ENCODE results near the gene LINGO4.
A peak's percentile ranks its signal among the peaks of the same experiment; 100 is the strongest.
"Not testable (repeated sequence)": the region's sequence is repeated elsewhere in the genome, so short reads cannot be mapped to it uniquely, and the experiment has no call there.

The LINGO4 gene

DNA sequence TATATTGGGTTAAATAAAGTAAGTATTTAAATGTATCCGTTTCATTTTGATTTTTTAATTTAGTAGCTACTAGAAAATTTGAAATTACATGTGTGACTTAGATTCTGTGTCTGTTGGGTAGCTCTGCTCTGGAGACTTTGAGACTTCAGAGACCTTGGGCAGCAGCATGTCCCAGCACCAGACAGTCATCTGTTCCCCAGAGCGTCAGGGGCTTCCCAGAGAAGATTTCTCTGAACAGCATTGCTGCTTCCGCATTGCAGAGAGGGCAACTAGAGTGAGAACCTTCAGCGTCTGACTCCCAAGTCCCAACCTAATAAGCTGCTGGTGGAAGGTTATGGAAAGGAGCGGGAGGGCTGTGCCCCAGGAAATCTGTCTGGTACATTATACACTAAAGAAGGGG lies 6.6 kb downstream of the LINGO4 start:
- no peak overlapping the region for H3K27ac Mint-ChIP-seq
- H3K27me3 Mint-ChIP-seq: no peaks in the 10 kb centered on the region
- H3K4me1 Mint-ChIP-seq (ENCODE audit: low read depth): peaks cover 3% of the 10 kb centered on the region
- no peaks in the 10 kb centered on the region for H3K9me3 Mint-ChIP-seq
- no peak for DNase-seq
- H3K36me3 Mint-ChIP-seq (ENCODE audit: low read depth): no peaks in the 10 kb centered on the region
- H3K4me3 Mint-ChIP-seq: no peak overlapping the region

DNA sequence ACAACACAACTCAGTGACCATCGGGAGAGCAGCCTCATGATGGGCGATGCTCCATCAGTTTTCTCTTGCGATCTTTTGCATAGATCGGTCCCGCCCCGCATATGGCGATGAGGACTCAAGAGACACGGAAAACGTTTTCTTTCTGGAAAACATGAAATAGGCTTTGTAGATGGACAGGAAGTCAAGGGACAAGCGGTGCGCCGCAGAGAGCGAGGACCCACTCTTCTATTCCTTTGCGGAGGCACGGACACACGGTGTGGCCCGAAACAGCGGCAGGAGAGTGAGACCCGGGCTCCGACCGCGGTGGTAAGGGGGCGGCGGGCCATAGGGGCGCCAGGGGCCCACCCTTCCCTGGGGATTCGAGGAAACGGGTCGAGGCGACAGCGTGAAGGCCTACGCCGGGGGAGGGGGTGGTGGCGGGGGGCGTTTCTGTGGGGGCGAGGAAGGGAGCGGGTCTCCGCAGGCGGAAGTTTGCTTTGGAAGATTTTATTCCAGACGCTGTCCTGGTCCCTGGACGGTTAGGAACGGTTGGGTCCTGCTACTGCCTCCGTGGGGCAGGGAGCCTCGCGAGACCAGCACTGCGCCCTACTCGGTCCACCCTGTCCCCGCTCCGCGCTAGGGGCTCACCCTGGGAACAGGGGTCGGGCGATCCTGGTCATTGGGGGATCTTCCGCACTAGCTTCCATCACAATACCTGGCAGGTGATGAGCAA lies 14.1 kb downstream of the LINGO4 start:
- Mint-ChIP-seq H3K4me1 (ENCODE audit: low read depth) (peaks cover 34% of the 10 kb centered on the region), H3K36me3 (ENCODE audit: low read depth) (peaks cover 7% of the 10 kb centered on the region), H3K9me3 (no peaks in the 10 kb centered on the region), H3K27me3 (no peaks in the 10 kb centered on the region), H3K4me3 (peak overlapping the region; percentile 86), H3K27ac (peak overlapping the region; percentile 86)
- DNase-seq: no peak

- Mint-ChIP-seq H3K27me3 (no peaks in the 10 kb centered on the region), H3K9me3 (no peaks in the 10 kb centered on the region), H3K4me3 (peak within 1 kb of the TSS; percentile 86), H3K36me3 (ENCODE audit: low read depth) (peaks cover 7% of the 10 kb centered on the region), H3K27ac (peak within 1 kb of the TSS; percentile 86), H3K4me1 (ENCODE audit: low read depth) (peaks cover 34% of the 10 kb centered on the region)
- DNase-seq: peak; percentile 97
Observed at GRCh38 chr1:151790071-151790939, 14.9 kb downstream of the LINGO4 start, which contains the start of gene TDRKH. TDRKH (minus strand) TSS chr1:151790500; CDS start chr1:151783022, 7,478 bp downstream.

DNA sequence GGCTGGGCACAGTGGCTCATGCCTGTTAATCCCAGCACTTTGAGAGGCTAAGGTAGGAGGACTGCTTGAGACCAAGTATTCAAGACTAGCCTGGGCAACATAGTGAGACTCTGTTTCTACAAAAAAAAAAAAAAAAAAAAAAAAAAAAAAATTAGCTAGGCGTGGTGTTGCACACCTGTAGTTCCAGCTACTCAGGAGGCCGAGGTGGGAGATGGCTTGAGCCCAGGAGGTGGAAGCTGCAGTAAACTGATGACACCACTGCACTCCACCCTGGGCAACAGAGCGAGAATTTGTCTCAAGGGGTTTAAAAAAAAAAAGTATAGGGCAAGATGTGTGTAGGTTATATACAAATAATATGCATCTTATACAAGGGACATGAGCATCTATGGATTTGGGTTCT lies 17.5 kb downstream of the LINGO4 start:
- DNase-seq: no peak
- Mint-ChIP-seq H3K27ac (no peak overlapping the region), H3K36me3 (ENCODE audit: low read depth) (peaks cover 7% of the 10 kb centered on the region), H3K9me3 (no peaks in the 10 kb centered on the region), H3K27me3 (no peaks in the 10 kb centered on the region), H3K4me3 (no peak overlapping the region), H3K4me1 (ENCODE audit: low read depth) (peaks cover 34% of the 10 kb centered on the region)

DNA sequence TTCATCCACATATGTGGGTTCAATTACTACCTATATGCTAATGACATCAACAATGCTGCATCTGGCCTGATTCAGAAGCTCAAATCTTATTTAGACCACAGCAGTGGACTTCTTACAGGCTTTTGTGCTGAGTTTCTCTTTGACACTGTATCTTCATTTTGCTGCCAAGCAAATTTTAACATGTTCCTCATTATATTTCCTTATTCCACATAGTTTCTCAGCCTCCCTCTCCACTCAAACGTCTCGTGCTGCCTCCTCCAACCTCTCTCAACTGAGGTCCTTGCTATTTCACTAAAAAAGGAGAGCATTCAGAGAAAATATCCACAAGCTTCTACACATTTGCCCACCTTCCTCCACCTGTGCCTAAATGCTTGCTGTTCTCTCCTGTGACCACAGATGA lies 21.4 kb downstream of the LINGO4 start:
- Mint-ChIP-seq H3K4me3 (no peak overlapping the region), H3K27me3 (no peaks in the 10 kb centered on the region), H3K27ac (no peak overlapping the region), H3K4me1 (ENCODE audit: low read depth) (peaks cover 6% of the 10 kb centered on the region), H3K9me3 (no peaks in the 10 kb centered on the region), H3K36me3 (ENCODE audit: low read depth) (peaks cover 21% of the 10 kb centered on the region)
- DNase-seq: no peak

DNA sequence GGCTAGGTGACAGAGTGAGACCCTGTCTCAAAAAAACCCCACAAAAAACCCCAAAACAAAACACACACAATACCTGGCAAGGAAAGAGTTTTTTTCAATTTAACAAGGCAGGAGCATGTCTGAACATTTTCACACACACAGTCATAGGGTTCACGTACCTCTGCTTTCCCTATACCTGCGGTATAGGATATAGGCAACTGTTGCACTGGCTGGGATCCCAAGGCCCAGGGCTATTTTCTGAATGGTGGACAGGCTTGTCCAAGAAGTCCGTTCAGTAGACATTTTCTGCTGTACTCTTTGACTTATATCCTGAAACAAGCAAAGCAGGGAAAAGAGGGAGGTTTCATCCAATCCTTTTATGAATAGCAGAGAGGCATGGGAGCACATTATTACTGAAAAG lies 22.5 kb downstream of the LINGO4 start:
- no peak for DNase-seq
- Mint-ChIP-seq H3K27ac (no peak overlapping the region), H3K27me3 (no peaks in the 10 kb centered on the region), H3K36me3 (ENCODE audit: low read depth) (peaks cover 30% of the 10 kb centered on the region), H3K4me1 (ENCODE audit: low read depth) (no peaks in the 10 kb centered on the region), H3K4me3 (no peak overlapping the region), H3K9me3 (no peaks in the 10 kb centered on the region)

DNA sequence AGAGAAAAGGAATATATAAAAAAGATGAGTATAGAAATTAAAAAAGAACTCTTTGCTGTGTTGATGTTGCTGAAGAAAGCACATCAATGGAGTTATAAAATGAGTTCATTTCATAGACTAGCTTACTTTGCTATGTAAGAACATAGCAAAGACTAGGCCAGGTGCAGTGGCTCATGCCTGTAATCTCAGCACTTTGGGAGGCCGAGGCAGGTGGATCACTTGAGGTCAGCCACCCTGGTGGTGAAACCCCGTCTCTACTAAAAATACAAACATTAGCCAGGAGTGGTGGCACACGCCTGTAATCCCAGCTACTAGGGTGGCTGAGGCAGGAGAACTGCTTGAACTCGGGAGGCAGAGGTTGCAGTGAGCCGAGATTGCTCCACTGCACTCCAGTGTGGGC lies 23.2 kb downstream of the LINGO4 start:
- H3K4me1 Mint-ChIP-seq (ENCODE audit: low read depth); DNase-seq; H3K27ac Mint-ChIP-seq; H3K27me3 Mint-ChIP-seq; H3K4me3 Mint-ChIP-seq; H3K9me3 Mint-ChIP-seq: not testable (repeated sequence)
- H3K36me3 Mint-ChIP-seq (ENCODE audit: low read depth): peaks cover 32% of the 10 kb centered on the region

DNA sequence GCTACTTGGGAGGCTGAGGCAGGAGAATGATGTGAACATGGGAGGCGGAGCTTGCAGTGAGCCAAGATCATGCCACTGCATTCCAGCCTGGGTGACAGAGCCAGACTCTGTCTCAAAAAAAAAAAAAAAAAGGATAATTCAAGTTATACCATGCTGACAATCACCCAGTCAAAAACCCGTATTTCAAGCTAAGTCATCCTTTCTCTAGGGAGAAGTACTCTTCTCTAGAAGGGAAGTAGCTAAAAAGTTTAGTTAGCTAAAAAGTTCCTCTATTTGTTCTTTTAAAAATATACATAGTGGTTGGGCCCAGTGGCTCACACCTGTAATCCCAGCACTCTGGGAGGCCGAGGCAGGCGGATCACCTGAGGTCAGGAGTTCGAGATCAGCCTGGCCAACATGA lies 24.5 kb downstream of the LINGO4 start:
- not testable (repeated sequence) for H3K4me1 Mint-ChIP-seq (ENCODE audit: low read depth); H3K4me3 Mint-ChIP-seq; DNase-seq; H3K9me3 Mint-ChIP-seq; H3K27me3 Mint-ChIP-seq; H3K27ac Mint-ChIP-seq
- peaks cover 45% of the 10 kb centered on the region for H3K36me3 Mint-ChIP-seq (ENCODE audit: low read depth)

DNA sequence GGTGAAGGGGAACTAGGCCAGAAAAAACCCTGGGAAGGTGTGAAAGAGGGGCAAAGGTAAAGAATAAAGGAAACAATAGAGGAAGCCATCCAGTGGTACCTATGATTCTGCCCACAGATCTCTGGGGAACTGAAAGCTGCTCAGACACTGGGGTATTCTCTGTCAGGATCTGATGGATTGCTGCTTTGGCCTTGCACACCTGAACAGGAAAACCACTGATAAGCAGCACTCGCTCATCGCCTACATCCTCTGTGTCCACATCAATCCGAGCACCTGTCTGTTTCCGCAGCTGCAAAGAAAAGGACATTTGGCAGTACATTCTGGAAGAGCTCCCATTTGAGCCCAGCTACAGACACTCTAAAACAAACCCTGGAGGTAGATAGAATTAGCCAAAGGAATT lies 25.4 kb downstream of the LINGO4 start:
- H3K4me1 Mint-ChIP-seq (ENCODE audit: low read depth): no peaks in the 10 kb centered on the region
- H3K27ac Mint-ChIP-seq: no peak overlapping the region
- H3K4me3 Mint-ChIP-seq: no peak overlapping the region
- no peak for DNase-seq
- H3K36me3 Mint-ChIP-seq (ENCODE audit: low read depth): peaks cover 52% of the 10 kb centered on the region
- no peaks in the 10 kb centered on the region for H3K27me3 Mint-ChIP-seq
- no peaks in the 10 kb centered on the region for H3K9me3 Mint-ChIP-seq

DNA sequence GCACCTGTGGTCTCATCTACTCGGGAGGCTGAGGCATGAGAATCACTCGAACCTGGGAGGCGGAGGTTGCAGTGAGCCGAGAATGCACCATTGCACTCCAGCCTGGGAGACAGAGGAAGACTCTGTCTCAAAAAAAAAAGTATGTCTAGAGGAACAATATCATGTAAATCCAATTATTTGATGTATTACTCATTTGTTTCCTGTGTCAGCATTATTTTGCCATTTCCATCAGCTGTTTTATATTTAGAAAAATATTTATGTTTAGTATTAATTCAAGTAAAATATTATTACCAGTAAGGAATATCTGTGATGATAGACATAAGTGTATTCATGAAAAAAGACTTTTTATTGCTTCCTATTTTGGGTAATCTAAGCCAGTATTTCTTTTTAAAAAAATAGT lies 27.9 kb downstream of the LINGO4 start:
- H3K4me1 Mint-ChIP-seq (ENCODE audit: low read depth): no peaks in the 10 kb centered on the region
- H3K9me3 Mint-ChIP-seq: no peaks in the 10 kb centered on the region
- peaks cover 55% of the 10 kb centered on the region for H3K36me3 Mint-ChIP-seq (ENCODE audit: low read depth)
- no peaks in the 10 kb centered on the region for H3K27me3 Mint-ChIP-seq
- H3K4me3 Mint-ChIP-seq: no peak overlapping the region
- DNase-seq: no peak
- no peak overlapping the region for H3K27ac Mint-ChIP-seq

DNA sequence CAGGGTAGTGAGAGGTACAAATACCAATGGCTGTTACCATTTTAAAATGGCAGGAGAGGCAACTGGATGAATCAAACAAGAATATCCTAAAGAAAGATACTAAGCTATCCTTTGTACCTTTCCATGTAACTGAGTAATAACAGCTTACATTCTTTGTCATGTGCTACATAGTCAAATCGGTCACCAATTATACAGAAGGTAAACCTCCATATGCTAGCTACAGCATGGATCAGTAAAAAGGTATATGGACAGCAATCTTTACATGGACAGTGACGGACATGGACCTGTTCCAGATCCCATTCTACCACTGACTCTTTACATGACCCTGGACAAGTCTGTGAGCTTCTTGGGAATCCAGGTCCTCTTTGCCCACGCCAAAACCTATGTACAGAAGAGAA lies 28.6 kb downstream of the LINGO4 start:
- no peak for DNase-seq
- Mint-ChIP-seq H3K27ac (no peak overlapping the region), H3K27me3 (no peaks in the 10 kb centered on the region), H3K4me1 (ENCODE audit: low read depth) (no peaks in the 10 kb centered on the region), H3K9me3 (no peaks in the 10 kb centered on the region), H3K36me3 (ENCODE audit: low read depth) (peaks cover 51% of the 10 kb centered on the region), H3K4me3 (no peak overlapping the region)

DNA sequence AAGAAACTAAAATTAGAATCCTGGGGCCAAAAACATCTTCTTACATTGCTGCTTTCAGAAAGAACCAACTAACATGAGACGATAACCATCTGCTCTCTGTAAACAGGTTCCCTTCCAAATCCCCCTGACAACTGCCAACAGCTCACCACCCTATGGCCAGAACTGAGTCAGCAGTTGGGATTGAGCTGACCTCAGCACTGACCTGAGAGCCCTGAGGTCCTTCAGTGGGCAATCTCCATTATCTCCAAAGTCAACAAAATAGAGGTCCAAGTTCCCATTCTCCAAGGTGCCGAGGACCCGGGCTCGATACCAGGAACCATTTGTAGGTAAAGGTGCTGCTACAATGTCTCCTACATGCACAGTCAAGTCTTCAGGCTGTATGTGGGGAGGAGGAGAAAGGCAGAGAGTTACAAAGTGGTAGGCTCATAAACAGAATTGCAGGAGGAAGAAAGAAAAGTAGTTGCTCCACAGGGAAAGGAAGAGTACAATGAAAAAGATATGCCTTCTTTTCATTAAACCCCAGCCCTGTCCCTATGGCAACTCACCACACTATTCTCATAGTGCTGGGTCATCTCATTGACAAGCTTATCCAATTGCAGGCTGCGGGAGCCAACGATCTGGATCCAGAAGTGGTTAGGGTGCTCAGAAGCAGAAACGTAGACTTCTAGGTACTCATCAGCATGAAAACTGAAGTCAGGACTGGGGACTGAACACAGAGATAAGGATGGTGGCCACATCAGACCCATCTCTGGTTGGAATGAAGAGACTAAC lies 29.1 kb downstream of the LINGO4 start:
- H3K36me3 Mint-ChIP-seq (ENCODE audit: low read depth): peaks cover 47% of the 10 kb centered on the region
- no peaks in the 10 kb centered on the region for H3K4me1 Mint-ChIP-seq (ENCODE audit: low read depth)
- H3K27me3 Mint-ChIP-seq: no peaks in the 10 kb centered on the region
- DNase-seq: no peak
- H3K27ac Mint-ChIP-seq: no peak overlapping the region
- H3K4me3 Mint-ChIP-seq: no peak overlapping the region
- H3K9me3 Mint-ChIP-seq: no peaks in the 10 kb centered on the region

GRCh38 chr1:151774256-151774922 lies 30.8 kb downstream of the LINGO4 start:
- Mint-ChIP-seq H3K27ac (no peak overlapping the region), H3K36me3 (ENCODE audit: low read depth) (peaks cover 41% of the 10 kb centered on the region)

DNA sequence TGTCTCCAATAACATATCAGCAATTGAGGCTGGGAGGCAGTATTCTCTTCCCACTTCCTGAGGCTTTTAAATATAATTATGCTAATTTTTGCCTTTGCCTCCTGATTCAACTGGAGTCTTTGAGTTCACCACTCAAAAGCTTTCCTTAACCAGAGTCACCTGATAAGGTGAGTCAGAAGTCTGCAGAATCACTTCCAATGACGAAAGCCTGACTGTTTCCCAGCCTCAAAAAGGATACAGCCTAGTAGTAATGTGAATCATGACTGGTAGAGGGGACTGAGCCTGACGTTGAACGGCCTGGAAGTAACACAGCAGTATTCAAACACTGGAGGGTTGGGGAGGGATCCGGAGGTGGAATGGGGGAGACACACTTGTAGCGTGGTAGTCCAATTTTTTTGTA lies 31.5 kb downstream of the LINGO4 start:
- Mint-ChIP-seq H3K4me1 (ENCODE audit: low read depth) (no peaks in the 10 kb centered on the region), H3K4me3 (no peak overlapping the region), H3K9me3 (no peaks in the 10 kb centered on the region), H3K36me3 (ENCODE audit: low read depth) (peaks cover 35% of the 10 kb centered on the region), H3K27ac (no peak overlapping the region), H3K27me3 (no peaks in the 10 kb centered on the region)
- no peak for DNase-seq

More at GRCh38 chr1:151774256-151774922, 30.8 kb downstream of the LINGO4 start:
- Mint-ChIP-seq H3K4me1 (ENCODE audit: low read depth) (no peaks in the 10 kb centered on the region), H3K9me3 (no peaks in the 10 kb centered on the region), H3K4me3 (no peak overlapping the region), H3K27me3 (no peaks in the 10 kb centered on the region)
- DNase-seq: no peak
